Measurements from ENCODE around the gene SDR9C7. TPM values are rescaled to one million over a fixed set of nuclear protein-coding genes. Genes with fewer than 3 reads are reported as not detected.
"Not testable (repeated sequence)": the region's sequence is repeated elsewhere in the genome, so short reads cannot be mapped to it uniquely, and the experiment has no call there.

The SDR9C7 gene
- total RNA-seq, 4 donors from 2014 or later, result 6.2 to 75.6 (median 51.1) TPM

DNA sequence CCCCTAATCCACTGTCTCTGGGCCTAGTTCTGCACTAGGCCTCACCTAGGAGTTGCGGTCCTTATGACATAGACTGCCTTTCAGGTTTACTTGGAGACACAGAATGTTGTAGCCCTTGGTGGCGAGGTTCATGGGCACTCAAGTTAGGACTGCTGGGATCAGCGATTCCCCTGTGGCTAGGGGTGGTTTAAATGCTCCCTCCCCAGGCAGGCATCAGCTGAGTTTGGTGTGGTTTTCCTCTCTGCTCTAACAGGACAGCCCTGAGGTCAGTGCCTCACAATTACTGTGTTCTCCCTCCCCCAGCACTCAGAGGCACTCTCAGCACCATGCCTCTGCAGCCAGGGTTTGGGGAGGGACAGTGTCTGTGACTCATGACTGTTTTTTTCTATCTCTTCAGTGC lies 45.4 kb upstream of the SDR9C7 start:
- H3K27me3 ChIP-seq, result no peaks in the 10 kb centered on the region
- no peaks in the 10 kb centered on the region for H3K9me3 ChIP-seq
- 100% methylated on average over 2 of the region's 3 CpGs for WGBS
- H3K36me3 ChIP-seq, result no peaks in the 10 kb centered on the region
- no peak overlapping the region for H3K27ac ChIP-seq
- no peaks in the 10 kb centered on the region for H3K4me1 ChIP-seq
- H3K4me3 ChIP-seq, result no peak overlapping the region
- DNase-seq (ENCODE audit: low spot score in 2 of 2), result no peak
- TF ChIP-seq, protein P1, sequence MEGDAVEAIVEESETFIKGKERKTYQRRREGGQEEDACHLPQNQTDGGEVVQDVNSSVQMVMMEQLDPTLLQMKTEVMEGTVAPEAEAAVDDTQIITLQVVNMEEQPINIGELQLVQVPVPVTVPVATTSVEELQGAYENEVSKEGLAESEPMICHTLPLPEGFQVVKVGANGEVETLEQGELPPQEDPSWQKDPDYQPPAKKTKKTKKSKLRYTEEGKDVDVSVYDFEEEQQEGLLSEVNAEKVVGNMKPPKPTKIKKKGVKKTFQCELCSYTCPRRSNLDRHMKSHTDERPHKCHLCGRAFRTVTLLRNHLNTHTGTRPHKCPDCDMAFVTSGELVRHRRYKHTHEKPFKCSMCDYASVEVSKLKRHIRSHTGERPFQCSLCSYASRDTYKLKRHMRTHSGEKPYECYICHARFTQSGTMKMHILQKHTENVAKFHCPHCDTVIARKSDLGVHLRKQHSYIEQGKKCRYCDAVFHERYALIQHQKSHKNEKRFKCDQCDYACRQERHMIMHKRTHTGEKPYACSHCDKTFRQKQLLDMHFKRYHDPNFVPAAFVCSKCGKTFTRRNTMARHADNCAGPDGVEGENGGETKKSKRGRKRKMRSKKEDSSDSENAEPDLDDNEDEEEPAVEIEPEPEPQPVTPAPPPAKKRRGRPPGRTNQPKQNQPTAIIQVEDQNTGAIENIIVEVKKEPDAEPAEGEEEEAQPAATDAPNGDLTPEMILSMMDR (IDR thresholded peaks at IDR 0.05), result no peak
- TF ChIP-seq POLR2A (IDR thresholded peaks at IDR 0.05) (no peak), EP300 (IDR thresholded peaks at IDR 0.05) (no peak), POLR2AphosphoS5 (IDR thresholded peaks at IDR 0.05) (no peak)

DNA sequence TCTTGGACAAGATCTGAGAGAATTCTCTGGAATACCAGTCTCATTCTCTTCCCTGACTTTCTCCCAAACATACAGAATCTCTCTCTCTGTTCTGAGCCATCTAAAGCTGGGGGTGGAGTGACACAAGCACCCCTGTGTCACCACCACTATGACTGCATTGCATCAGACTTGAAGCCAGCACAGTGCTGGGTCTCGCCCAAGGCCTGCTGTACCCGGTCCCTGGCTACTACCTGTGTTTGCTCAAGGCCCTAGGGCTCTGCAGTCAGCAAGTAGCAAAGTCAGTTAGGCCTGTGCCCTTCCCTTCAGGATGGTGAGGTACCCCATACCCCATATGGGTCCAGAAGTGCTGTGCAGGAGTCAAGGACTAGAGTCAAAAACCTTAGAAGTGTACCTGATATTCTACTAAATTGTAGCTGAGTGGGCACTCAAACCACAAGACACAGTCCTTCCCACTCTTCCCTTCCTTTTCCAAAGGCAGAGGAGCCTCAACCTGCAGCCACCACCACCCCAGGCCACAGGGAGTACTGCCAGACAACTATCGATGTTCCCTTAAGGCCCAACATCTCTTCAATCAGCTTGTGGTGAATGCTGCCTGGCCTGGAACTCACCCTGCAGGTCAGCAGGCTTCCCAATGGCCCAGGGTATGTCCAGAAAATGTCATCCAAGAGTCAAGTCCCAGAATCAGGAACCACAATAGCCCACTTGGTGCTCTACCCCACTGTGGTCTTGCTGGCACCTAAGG lies 44.4 kb upstream of the SDR9C7 start:
- Histone ChIP-seq H3K4me1 (no peaks in the 10 kb centered on the region), H3K36me3 (no peaks in the 10 kb centered on the region), H3K9me3 (no peaks in the 10 kb centered on the region), H3K27me3 (no peaks in the 10 kb centered on the region), H3K4me3 (no peak overlapping the region), H3K27ac (no peak overlapping the region)
- DNase-seq (ENCODE audit: low spot score in 2 of 2), result no peak
- WGBS, result 73% methylated on average over 3 of the region's 3 CpGs
- TF ChIP-seq POLR2A (IDR thresholded peaks at IDR 0.05), result no peak

DNA sequence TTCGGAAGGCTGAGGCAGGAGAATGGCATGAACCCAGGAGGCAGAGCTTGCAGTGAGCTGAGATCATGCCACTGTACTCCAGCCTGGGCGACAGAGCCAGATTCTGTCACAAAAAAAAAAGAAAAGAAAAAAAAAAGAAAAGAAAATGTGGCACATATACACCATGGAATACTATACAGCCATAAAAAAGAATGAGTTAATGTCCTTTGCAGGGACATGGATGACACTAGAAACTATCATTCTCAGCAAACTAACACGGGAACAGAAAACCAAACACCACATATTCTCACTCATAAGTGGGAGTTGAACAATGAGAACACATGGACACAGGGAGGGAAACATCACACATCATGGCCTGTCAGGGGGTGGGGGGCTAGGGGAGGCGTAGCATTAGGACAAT lies 43.2 kb upstream of the SDR9C7 start:
- H3K9me3 ChIP-seq; H3K4me1 ChIP-seq; H3K27me3 ChIP-seq; H3K4me3 ChIP-seq; DNase-seq (ENCODE audit: low spot score in 2 of 2); H3K27ac ChIP-seq; H3K36me3 ChIP-seq: not testable (repeated sequence)
- 80% methylated on average over 4 of the region's 4 CpGs for WGBS

DNA sequence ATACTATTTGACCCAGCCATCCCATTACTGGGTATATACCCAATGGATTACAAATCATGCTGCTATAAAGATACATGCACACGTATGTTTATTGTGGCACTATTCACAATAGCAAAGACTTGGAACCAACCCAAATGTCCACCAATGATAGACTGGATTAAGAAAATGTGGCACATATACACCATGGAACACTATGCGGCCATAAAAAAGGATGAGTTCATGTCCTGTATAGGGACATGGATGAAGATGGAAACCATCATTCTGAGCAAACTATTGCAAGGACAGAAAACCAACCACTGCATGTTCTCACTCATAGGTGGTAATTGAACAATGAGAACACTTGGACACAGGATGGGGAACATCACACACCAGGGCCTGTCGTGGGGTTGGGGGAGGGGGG lies 40.0 kb upstream of the SDR9C7 start:
- WGBS, result 88% methylated on average over 3 of the region's 3 CpGs
- H3K4me1 ChIP-seq; DNase-seq (ENCODE audit: low spot score in 2 of 2): not testable (repeated sequence)

DNA sequence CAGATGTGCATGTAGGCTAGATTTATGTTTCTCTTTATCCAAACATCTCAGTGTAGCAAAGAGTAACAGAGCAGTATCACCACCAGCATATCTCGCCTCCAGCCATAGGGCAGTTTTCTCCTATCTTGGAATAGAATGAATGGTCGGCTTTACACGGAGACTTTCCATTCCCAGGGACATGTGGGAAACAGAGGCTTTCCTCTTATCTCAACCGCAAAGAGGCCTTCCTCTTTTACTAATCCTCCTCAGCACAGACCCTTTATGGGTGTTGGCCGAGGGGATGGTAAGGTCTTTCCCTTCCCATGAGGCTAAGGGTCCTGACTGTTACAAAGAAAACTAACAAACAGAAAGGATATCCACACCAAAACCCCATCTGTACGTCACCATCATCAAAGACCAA lies 34.7 kb upstream of the SDR9C7 start:
- H3K4me3 ChIP-seq; H3K27me3 ChIP-seq; H3K9me3 ChIP-seq; H3K27ac ChIP-seq; H3K4me1 ChIP-seq; DNase-seq (ENCODE audit: low spot score in 2 of 2); H3K36me3 ChIP-seq: not testable (repeated sequence)
- 65% methylated on average over 6 of the region's 6 CpGs for WGBS

More for the DNA sequence above, 40.0 kb upstream of the SDR9C7 start:
- not testable (repeated sequence) for H3K36me3 ChIP-seq, H3K27me3 ChIP-seq, H3K27ac ChIP-seq, H3K4me3 ChIP-seq, H3K9me3 ChIP-seq

DNA sequence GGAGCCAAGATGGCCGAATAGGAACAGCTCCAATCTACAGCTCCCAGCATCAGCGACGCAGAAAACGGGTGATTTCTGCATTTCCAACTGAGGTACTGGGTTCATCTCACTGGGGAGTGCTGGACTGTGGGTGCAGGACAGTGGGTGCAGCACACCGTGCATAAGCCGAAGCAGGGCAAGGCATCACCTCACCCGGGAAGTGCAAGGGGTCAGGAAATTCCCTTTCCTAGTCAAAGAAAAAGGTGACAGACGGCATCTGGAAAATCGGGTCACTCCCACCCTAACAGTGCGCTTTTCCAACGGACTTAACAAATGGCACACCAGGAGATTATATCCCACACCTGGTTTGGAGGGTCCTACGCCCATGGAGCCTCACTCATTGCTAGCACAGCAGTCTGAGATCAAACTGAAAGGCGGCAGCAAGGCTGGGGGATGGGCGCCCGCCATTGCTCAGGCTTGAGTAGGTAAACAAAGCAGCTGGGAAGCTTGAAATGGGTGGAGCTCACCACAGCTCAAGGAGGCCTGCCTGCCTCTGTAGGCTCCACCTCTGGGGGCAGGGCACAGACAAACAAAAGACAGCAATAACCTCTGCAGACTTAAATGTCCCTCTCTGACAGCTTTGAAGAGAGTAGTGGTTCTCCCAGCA lies 31.9 kb upstream of the SDR9C7 start:
- DNase-seq (ENCODE audit: low spot score in 2 of 2), result peak in 1 of 2 donors; percentile 56
- not testable (repeated sequence) for H3K27ac ChIP-seq, H3K27me3 ChIP-seq, H3K4me3 ChIP-seq, H3K36me3 ChIP-seq, H3K9me3 ChIP-seq, H3K4me1 ChIP-seq
- WGBS, result 98% methylated on average over 13 of the region's 15 CpGs

DNA sequence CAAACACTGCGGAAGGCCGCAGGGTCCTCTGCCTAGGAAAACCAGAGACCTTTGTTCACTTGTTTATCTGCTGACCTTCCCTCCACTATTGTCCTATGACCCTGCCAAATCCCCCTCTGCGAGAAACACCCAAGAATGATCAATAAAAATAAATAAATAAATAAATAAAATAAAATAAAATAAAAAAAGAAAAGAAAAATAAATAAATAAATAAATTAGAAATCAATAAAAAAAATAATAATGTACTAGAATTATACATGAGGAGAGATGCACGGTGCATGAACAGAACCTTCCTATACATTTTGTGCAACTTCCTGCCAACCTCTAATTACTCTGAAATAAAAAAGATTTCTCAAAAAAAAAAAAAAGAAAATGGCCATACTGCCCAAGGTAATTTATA lies 30.9 kb upstream of the SDR9C7 start:
- 98% methylated on average over 4 of the region's 4 CpGs for WGBS
- H3K27me3 ChIP-seq; H3K4me3 ChIP-seq; H3K36me3 ChIP-seq; H3K9me3 ChIP-seq; H3K27ac ChIP-seq; H3K4me1 ChIP-seq; DNase-seq (ENCODE audit: low spot score in 2 of 2): not testable (repeated sequence)

DNA sequence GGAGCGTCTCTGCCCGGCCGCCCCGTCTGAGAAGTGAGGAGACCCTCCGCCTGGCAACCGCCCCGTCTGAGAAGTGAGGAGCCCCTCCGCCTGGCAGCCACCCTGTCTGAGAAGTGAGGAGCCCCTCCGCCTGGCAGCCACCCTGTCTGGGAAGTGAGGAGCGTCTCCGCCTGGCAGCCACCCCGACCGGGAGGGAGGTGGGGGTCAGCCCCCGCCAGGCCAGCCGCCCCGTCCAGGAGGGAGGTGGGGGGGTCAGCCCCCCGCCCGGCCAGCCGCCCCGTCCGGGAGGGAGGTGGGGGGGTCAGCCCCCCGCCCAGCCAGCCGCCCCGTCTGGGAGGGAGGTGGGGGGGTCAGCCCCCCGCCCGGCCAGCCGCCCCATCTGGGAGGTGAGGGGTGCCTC lies 29.3 kb upstream of the SDR9C7 start:
- H3K36me3 ChIP-seq; H3K27ac ChIP-seq; DNase-seq (ENCODE audit: low spot score in 2 of 2); H3K27me3 ChIP-seq; H3K4me1 ChIP-seq; H3K4me3 ChIP-seq; H3K9me3 ChIP-seq: not testable (repeated sequence)
- WGBS, result no CpG with 5 or more reads among the region's 27 CpGs

DNA sequence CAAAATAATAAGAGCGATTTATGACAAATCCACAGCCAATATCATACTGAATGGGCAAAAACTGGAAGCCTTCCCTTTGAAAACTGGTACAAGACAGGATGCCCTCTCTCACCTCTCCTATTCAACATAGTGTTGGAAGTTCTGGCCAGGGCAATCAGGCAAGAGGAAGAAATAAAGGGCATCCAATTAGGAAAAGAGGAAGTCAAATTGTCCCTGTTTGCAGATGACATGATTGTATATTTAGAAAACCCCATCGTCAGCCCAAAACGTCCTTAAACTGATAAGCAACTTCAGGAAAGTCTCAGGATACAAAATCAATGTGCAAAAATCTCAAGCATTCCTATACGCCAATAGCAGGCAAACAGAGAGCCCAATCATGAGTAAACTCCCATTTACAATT lies 28.0 kb upstream of the SDR9C7 start:
- H3K36me3 ChIP-seq; H3K4me1 ChIP-seq; H3K27me3 ChIP-seq; H3K27ac ChIP-seq; H3K4me3 ChIP-seq; H3K9me3 ChIP-seq; DNase-seq (ENCODE audit: low spot score in 2 of 2): not testable (repeated sequence)
- 76% methylated on average over 4 of the region's 4 CpGs for WGBS
